GM18505 (cell line): ENCODE measurements around the gene AIRE.

ENCODE experiments used
- ATAC-seq: cut with Tn5 transposase; IDR thresholded peaks from one replicate; pipeline ENCODE4 v1.9.1; 2021; ENCODE audit not compliant: unreplicated experiment
- POLR2A ChIP-seq: IDR thresholded peaks from 4 replicates; pipeline ENCODE4 v1.6.1; 2011; ENCODE audit warnings: borderline replicate concordance; ENCODE audit not compliant: insufficient read depth, insufficient read length; ENCODE audit errors: extremely low read depth

AIRE gene

GRCh38 chr21:44322621-44323325 lies 37.1 kb downstream of the AIRE start:
- no peak for TF ChIP-seq POLR2A
- no peak for ATAC-seq

GRCh38 chr21:44323591-44323990 lies 37.9 kb downstream of the AIRE start:
- ATAC-seq, result no peak
- TF ChIP-seq POLR2A, result no peak

- TF ChIP-seq POLR2A, result no peak
- no peak for ATAC-seq
These were observed 38.6 kb downstream of the AIRE start for GRCh38 chr21:44324106-44324853.

GRCh38 chr21:44324854-44325107 lies 39.1 kb downstream of the AIRE start:
- TF ChIP-seq POLR2A, result no peak
- no peak for ATAC-seq

- no peak for TF ChIP-seq POLR2A
- no peak for ATAC-seq
These were observed 40.0 kb downstream of the AIRE start for GRCh38 chr21:44325386-44326271.

GRCh38 chr21:44326272-44326647 lies 40.6 kb downstream of the AIRE start:
- TF ChIP-seq POLR2A, result no peak
- no peak for ATAC-seq

- no peak for TF ChIP-seq POLR2A
- ATAC-seq, result no peak
These were observed 41.3 kb downstream of the AIRE start for GRCh38 chr21:44326716-44327602.

- ATAC-seq, result no peak
- no peak for TF ChIP-seq POLR2A
These were observed 41.9 kb downstream of the AIRE start for GRCh38 chr21:44327603-44327974.

GRCh38 chr21:44328242-44328895 lies 42.7 kb downstream of the AIRE start:
- ATAC-seq, result no peak
- TF ChIP-seq POLR2A, result peak; percentile 17

- no peak for ATAC-seq
- TF ChIP-seq POLR2A, result no peak
These were observed 43.6 kb downstream of the AIRE start for GRCh38 chr21:44329086-44329889.

- TF ChIP-seq POLR2A, result no peak
- no peak for ATAC-seq
These were observed 44.5 kb downstream of the AIRE start for GRCh38 chr21:44329971-44330681.
